K562 (cell line): Measurements from ENCODE around the gene TRIP6. TPM values are rescaled to one million over a fixed set of nuclear protein-coding genes. Genes with fewer than 3 reads are reported as not detected.

Experiments used
- BCOR ChIP-seq: fragments of 450-650 bp; IDR thresholded peaks from 2 replicates; pipeline ENCODE4 v1.6.1; 2016
- BRD9 ChIP-seq: fragments of 450-650 bp; IDR thresholded peaks from 2 replicates; pipeline ENCODE4 v1.6.1; 2018; ENCODE audit warnings: low read depth; ENCODE audit not compliant: partially characterized antibody
- CSDE1 ChIP-seq, 2 experiments: fragments of 450-650 bp; IDR thresholded peaks; 2 replicates each; pipeline ENCODE4 v1.6.1; 2016; ENCODE audit warnings: mild to moderate bottlenecking in 1 of 2
- FOXJ2 ChIP-seq: fragments of 200-800 bp; sonication (Bioruptor generic); IDR thresholded peaks from 2 replicates; pipeline ENCODE4 v1.6.1; 2016; ENCODE audit warnings: missing genetic modification characterization, missing compliant biosample characterization
- HDAC3 ChIP-seq: fragments of 450-650 bp; IDR thresholded peaks from 2 replicates; pipeline ENCODE4 v1.6.1; 2018; ENCODE audit warnings: borderline replicate concordance, mild to moderate bottlenecking, moderate library complexity; ENCODE audit not compliant: partially characterized antibody
- HEY1 ChIP-seq: fragments of 250-450 bp; sonication (Bioruptor Pico); IDR thresholded peaks from 2 replicates; pipeline ENCODE4 v1.5.0; 2020; ENCODE audit warnings: mild to moderate bottlenecking, moderate library complexity, borderline replicate concordance
- KLF13 ChIP-seq: fragments of 450-650 bp; IDR thresholded peaks from 2 replicates; pipeline ENCODE4 v1.6.1; 2016; ENCODE audit warnings: missing genetic modification characterization, low read depth, mild to moderate bottlenecking, missing compliant biosample characterization, moderate library complexity, borderline replicate concordance
- RNF2 ChIP-seq: sonication (generic); IDR thresholded peaks from 2 replicates; pipeline ENCODE4 v1.6.1; 2016
- SMC3 ChIP-seq: conservative IDR thresholded peaks from 2 replicates; pipeline ENCODE4 v1.6.1; 2011; ENCODE audit warnings: low read depth, low read length, improper control_type of control experiment; ENCODE audit not compliant: insufficient read depth
- SREBF1 ChIP-seq: fragments of 150-350 bp; IDR thresholded peaks from 2 replicates; pipeline ENCODE4 v1.6.1; 2014; ENCODE audit warnings: antibody characterized with exemption, low read depth, low read length, borderline replicate concordance
- ZNF165 ChIP-seq: fragments of 250-450 bp; sonication (Bioruptor Pico); IDR thresholded peaks from 2 replicates; pipeline ENCODE4 v1.4.0; 2020; ENCODE audit warnings: borderline replicate concordance
- polyA plus RNA-seq, 8 experiments: library from polyadenylated mRNA; depleted of rRNA in 4 of 8; stranded (reverse) in 5 of 8; unstranded in 3 of 8; fragments of >200 nt; fragmentation: Nextera tagmentation in 2 of 8; fragmentation: Illumina TruSeq in 1 of 8; extraction: Ambion mirVana in 2 of 8; extraction: Trizol in 1 of 8; gene quantifications; 2 replicates each; pipeline versions ENCODE4 v1.2.1 to v1.2.3, GENCODE V29; 2011 to 2014; ENCODE audit warnings: inconsistent platforms in 1 of 8, missing spikeins in 1 of 8
- total RNA-seq, 7 experiments: library from RNA; depleted of rRNA in 6 of 7; stranded (reverse); fragments of >200 nt in 6 of 7; fragmentation: Illumina TruSeq in 2 of 7; extraction: Trizol in 2 of 7; gene quantifications; 2 replicates each; pipeline versions ENCODE4 v1.2.1 to v1.2.3, GENCODE V29; 2011 to 2021; ENCODE audit warnings: low replicate concordance in 1 of 7
- TF ChIP-seq, protein P1 (sequence below): fragments of 450-650 bp; formaldehyde crosslinking; IDR thresholded peaks from 2 replicates; pipeline ENCODE4 v1.4.0; 2020; ENCODE audit warnings: mild to moderate bottlenecking, moderate library complexity
- TF ChIP-seq, protein P2 (sequence below), 2 experiments: fragments of 150-350 bp in 1 of 2; IDR thresholded peaks; 2 replicates each; pipeline ENCODE4 v1.6.1; 2012 to 2016; ENCODE audit warnings: low read depth in 2 of 2, low read length in 2 of 2, mild to moderate bottlenecking in 1 of 2, moderate library complexity in 1 of 2
- TF ChIP-seq, protein P3 (sequence below): fragments of 450-650 bp; formaldehyde crosslinking; IDR thresholded peaks from 2 replicates; pipeline ENCODE4 v1.4.0; 2020; ENCODE audit warnings: mild to moderate bottlenecking, moderate library complexity
- TF ChIP-seq, protein P4 (sequence below): fragments of 450-650 bp; conservative IDR thresholded peaks from 2 replicates; pipeline ENCODE4 v1.6.1; 2016; ENCODE audit warnings: missing genetic modification characterization, low read depth, mild to moderate bottlenecking, missing compliant biosample characterization, moderate library complexity
- TF ChIP-seq, protein P5 (sequence below): fragments of 450-650 bp; IDR thresholded peaks from 2 replicates; pipeline ENCODE4 v1.6.1; 2018; ENCODE audit not compliant: partially characterized antibody

TRIP6 gene
- total and polyA plus RNA-seq, 9 of the 15 experiments (the other 6 are each of a cell fraction or from before 2014, with no cell fraction given): 5.9 to 141 (median 54.0) TPM

DNA sequence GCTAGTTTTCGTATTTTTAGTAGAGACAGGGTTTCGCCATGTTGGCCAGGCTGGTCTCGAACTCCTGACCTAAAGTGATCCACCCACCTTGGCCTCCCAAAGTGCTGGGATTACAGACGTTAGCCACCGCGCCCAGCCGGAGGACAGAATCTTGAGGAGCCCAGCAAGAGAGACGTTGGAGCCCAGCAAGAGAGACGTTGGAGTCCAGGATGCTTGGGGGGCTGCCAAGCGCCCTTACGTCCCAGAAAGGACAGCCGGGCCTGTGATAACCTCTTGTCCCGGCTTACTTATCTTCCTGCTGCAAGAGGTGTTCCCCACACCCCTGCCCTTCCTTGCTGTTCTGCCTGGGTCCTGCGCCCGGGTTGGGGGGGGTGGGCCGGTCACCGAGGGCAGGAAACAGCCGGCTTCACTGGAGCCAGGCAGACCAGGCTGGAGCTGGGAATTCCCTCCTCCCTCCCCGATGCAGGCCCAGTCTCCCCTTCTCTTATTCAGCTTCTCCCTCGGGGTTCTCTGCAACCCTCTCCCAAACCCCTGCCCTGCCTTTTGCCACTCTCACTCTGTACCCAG is 38.0 kb upstream of the TRIP6 start (continued):
- TF ChIP-seq, protein P1, sequence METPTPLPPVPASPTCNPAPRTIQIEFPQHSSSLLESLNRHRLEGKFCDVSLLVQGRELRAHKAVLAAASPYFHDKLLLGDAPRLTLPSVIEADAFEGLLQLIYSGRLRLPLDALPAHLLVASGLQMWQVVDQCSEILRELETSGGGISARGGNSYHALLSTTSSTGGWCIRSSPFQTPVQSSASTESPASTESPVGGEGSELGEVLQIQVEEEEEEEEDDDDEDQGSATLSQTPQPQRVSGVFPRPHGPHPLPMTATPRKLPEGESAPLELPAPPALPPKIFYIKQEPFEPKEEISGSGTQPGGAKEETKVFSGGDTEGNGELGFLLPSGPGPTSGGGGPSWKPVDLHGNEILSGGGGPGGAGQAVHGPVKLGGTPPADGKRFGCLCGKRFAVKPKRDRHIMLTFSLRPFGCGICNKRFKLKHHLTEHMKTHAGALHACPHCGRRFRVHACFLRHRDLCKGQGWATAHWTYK (CRISPR knock-in tag): no peak
- no peak for TF ChIP-seq SMC3
- TF ChIP-seq HDAC3: no peak
- TF ChIP-seq, protein P2, sequence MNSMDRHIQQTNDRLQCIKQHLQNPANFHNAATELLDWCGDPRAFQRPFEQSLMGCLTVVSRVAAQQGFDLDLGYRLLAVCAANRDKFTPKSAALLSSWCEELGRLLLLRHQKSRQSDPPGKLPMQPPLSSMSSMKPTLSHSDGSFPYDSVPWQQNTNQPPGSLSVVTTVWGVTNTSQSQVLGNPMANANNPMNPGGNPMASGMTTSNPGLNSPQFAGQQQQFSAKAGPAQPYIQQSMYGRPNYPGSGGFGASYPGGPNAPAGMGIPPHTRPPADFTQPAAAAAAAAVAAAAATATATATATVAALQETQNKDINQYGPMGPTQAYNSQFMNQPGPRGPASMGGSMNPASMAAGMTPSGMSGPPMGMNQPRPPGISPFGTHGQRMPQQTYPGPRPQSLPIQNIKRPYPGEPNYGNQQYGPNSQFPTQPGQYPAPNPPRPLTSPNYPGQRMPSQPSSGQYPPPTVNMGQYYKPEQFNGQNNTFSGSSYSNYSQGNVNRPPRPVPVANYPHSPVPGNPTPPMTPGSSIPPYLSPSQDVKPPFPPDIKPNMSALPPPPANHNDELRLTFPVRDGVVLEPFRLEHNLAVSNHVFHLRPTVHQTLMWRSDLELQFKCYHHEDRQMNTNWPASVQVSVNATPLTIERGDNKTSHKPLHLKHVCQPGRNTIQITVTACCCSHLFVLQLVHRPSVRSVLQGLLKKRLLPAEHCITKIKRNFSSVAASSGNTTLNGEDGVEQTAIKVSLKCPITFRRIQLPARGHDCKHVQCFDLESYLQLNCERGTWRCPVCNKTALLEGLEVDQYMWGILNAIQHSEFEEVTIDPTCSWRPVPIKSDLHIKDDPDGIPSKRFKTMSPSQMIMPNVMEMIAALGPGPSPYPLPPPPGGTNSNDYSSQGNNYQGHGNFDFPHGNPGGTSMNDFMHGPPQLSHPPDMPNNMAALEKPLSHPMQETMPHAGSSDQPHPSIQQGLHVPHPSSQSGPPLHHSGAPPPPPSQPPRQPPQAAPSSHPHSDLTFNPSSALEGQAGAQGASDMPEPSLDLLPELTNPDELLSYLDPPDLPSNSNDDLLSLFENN (IDR thresholded peaks at IDR 0.05; ENCODE audit: low read depth in 2 of 2, low read length in 2 of 2): peak in 1 of 2 experiments; percentile 80; a peak in 1 of 4 replicates
- peak; percentile 55 for TF ChIP-seq BRD9
- peak; percentile 76; the same call in 1 of the 2 replicates for TF ChIP-seq RNF2
- no peak for TF ChIP-seq KLF13 (tag)
- TF ChIP-seq, protein P3, sequence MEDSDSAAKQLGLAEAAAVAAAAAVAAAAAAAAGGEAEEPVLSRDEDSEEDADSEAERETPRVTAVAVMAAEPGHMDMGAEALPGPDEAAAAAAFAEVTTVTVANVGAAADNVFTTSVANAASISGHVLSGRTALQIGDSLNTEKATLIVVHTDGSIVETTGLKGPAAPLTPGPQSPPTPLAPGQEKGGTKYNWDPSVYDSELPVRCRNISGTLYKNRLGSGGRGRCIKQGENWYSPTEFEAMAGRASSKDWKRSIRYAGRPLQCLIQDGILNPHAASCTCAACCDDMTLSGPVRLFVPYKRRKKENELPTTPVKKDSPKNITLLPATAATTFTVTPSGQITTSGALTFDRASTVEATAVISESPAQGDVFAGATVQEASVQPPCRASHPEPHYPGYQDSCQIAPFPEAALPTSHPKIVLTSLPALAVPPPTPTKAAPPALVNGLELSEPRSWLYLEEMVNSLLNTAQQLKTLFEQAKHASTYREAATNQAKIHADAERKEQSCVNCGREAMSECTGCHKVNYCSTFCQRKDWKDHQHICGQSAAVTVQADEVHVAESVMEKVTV (CRISPR knock-in tag): no peak
- no peak for TF ChIP-seq SREBF1
- TF ChIP-seq BCOR: peak; percentile 93
- TF ChIP-seq, protein P4, sequence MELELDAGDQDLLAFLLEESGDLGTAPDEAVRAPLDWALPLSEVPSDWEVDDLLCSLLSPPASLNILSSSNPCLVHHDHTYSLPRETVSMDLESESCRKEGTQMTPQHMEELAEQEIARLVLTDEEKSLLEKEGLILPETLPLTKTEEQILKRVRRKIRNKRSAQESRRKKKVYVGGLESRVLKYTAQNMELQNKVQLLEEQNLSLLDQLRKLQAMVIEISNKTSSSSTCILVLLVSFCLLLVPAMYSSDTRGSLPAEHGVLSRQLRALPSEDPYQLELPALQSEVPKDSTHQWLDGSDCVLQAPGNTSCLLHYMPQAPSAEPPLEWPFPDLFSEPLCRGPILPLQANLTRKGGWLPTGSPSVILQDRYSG (tag): no peak
- TF ChIP-seq CSDE1 (IDR thresholded peaks at IDR 0.05): no peak
- TF ChIP-seq FOXJ2 (tag): no peak
- TF ChIP-seq, protein P5, sequence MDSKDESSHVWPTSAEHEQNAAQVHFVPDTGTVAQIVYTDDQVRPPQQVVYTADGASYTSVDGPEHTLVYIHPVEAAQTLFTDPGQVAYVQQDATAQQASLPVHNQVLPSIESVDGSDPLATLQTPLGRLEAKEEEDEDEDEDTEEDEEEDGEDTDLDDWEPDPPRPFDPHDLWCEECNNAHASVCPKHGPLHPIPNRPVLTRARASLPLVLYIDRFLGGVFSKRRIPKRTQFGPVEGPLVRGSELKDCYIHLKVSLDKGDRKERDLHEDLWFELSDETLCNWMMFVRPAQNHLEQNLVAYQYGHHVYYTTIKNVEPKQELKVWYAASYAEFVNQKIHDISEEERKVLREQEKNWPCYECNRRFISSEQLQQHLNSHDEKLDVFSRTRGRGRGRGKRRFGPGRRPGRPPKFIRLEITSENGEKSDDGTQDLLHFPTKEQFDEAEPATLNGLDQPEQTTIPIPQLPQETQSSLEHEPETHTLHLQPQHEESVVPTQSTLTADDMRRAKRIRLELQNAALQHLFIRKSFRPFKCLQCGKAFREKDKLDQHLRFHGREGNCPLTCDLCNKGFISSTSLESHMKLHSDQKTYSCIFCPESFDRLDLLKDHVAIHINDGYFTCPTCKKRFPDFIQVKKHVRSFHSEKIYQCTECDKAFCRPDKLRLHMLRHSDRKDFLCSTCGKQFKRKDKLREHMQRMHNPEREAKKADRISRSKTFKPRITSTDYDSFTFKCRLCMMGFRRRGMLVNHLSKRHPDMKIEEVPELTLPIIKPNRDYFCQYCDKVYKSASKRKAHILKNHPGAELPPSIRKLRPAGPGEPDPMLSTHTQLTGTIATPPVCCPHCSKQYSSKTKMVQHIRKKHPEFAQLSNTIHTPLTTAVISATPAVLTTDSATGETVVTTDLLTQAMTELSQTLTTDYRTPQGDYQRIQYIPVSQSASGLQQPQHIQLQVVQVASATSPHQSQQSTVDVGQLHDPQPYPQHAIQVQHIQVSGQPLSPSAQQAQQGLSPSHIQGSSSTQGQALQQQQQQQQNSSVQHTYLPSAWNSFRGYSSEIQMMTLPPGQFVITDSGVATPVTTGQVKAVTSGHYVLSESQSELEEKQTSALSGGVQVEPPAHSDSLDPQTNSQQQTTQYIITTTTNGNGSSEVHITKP: peak; percentile 11
- no peak for TF ChIP-seq HEY1 (CRISPR knock-in tag)
- TF ChIP-seq ZNF165: no peak
